ENCODE results near the gene PRICKLE1.
"Not testable (repeated sequence)": the region's sequence is repeated elsewhere in the genome, so short reads cannot be mapped to it uniquely, and the experiment has no call there.

Gene PRICKLE1

DNA sequence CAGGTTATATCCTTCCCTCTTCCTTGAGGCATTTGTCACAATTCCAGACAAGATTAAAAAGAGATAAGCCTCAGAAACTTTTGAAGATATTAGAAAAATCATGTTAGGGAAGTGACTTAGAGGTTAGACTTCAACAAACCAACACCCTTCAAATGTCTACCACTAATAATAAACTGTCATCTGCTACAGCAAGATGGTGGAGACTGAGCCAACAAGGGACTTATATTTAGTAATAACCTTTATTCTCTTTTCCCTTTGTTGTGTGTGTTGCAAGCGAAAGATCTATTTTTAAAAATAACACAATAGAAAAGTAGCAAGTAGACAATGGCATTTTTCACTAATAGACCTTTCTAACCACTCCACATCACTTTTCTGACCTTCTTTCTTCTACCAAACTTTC is 28.6 kb downstream of the PRICKLE1 start:
- Histone ChIP-seq H3K9me3 (no peaks in the 10 kb centered on the region), H3K4me1 (peaks cover 28% of the 10 kb centered on the region), H3K4me3 (no peak overlapping the region), H3K27me3 (ENCODE audit: low read depth) (no peaks in the 10 kb centered on the region), H3K36me3 (replicated peaks) (no peaks in the 10 kb centered on the region)
- no peak for DNase-seq (ENCODE audit: low spot score in 2 of 2)
- in situ Hi-C loops (cut with MboI; ENCODE audit: low sequenced_read_pairs), result loop anchor here (10.0 to 25.0 kb wide), 2 partner anchors 76 to 424 kb away; partner anchors contain the start of gene GXYLT1

- H3K9me3 ChIP-seq, result no peaks in the 10 kb centered on the region
- in situ Hi-C loops (cut with MboI; ENCODE audit: low sequenced_read_pairs), result loop anchor here (25.0 kb wide), 1 partner anchor 420 kb away; the partner anchor contains the start of gene GXYLT1
- H3K4me1 ChIP-seq, result peaks cover 15% of the 10 kb centered on the region
- H3K4me3 ChIP-seq, result no peak overlapping the region
- H3K27me3 ChIP-seq (ENCODE audit: low read depth), result no peaks in the 10 kb centered on the region
- no peak for DNase-seq (ENCODE audit: low spot score in 2 of 2)
- H3K36me3 ChIP-seq (replicated peaks), result no peaks in the 10 kb centered on the region
These were observed 31.9 kb downstream of the PRICKLE1 start for GRCh38 chr12:42557586-42558172.

- no peaks in the 10 kb centered on the region for H3K27me3 ChIP-seq (ENCODE audit: low read depth)
- in situ Hi-C loops (cut with MboI; ENCODE audit: low sequenced_read_pairs), result loop anchor here (25.0 kb wide), 1 partner anchor 420 kb away; the partner anchor contains the start of gene GXYLT1
- H3K36me3 ChIP-seq (replicated peaks), result no peaks in the 10 kb centered on the region
- no peak overlapping the region for H3K4me3 ChIP-seq
- H3K9me3 ChIP-seq, result no peaks in the 10 kb centered on the region
- peaks cover 15% of the 10 kb centered on the region for H3K4me1 ChIP-seq
- DNase-seq (ENCODE audit: low spot score in 2 of 2), result no peak
These were observed 32.6 kb downstream of the PRICKLE1 start for GRCh38 chr12:42556917-42557316.

DNA sequence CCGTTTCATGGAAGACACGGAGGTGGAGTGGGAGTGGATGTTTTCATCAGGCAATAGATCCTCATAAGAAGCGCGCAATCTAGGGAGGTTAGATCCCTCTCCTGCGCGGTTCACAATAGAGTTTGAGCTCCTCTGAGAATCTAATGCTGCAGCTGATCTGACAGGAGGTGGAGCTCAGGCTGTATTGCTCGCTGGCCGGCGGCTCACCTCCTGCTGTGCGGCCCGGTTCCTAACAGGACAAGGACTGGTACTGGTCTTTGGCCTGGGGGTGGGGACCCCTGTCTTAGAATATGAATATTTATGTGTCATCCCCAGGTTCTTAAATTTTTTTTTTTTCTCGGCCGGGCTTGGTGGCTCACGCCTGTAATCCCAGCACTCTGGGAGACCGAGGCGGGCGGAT is 36.7 kb downstream of the PRICKLE1 start:
- no peak for DNase-seq (ENCODE audit: low spot score in 2 of 2)
- peaks cover 6% of the 10 kb centered on the region; the same call in 1 of the 2 replicates for H3K4me1 ChIP-seq
- no peak overlapping the region for H3K4me3 ChIP-seq
- in situ Hi-C loops (cut with MboI; ENCODE audit: low sequenced_read_pairs), result loop anchor here (25.0 kb wide), 1 partner anchor 416 kb away; the partner anchor contains the start of gene GXYLT1
- H3K36me3 ChIP-seq (replicated peaks), result 0 out of 2 replicates have a peak, but pooled peaks cover 5% of the 10 kb centered on the region
- H3K27me3 ChIP-seq (ENCODE audit: low read depth), result no peaks in the 10 kb centered on the region
- no peaks in the 10 kb centered on the region for H3K9me3 ChIP-seq

DNA sequence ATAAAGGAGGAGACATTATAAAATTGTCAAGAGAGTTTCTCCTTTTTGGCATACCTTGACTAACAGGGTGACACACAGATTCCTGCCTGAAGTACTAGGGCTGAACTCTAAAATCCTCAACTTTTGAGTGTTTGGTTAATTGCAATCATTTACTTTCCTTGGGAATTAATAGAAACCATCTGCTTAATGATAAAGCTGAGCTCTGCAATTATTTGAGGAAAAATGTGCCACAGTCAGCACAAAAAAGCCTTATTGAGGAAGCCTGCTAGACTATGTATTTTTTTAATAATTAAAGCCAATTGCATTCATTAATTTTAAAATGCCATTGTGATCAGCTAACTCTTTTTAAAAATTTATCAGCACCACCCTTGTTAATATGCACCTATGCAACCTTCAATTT is 38.7 kb downstream of the PRICKLE1 start:
- DNase-seq (ENCODE audit: low spot score in 2 of 2), result no peak
- Histone ChIP-seq H3K27me3 (ENCODE audit: low read depth) (no peaks in the 10 kb centered on the region), H3K4me3 (no peak overlapping the region), H3K36me3 (replicated peaks) (0 out of 2 replicates have a peak, but pooled peaks cover 5% of the 10 kb centered on the region), H3K4me1 (peaks cover 12% of the 10 kb centered on the region), H3K9me3 (no peaks in the 10 kb centered on the region)
- in situ Hi-C loops (cut with MboI; ENCODE audit: low sequenced_read_pairs), result loop anchor here (25.0 kb wide), 1 partner anchor 413 kb away; the partner anchor contains the start of gene GXYLT1

GRCh38 chr12:42546709-42547108 is 42.8 kb downstream of the PRICKLE1 start:
- no peaks in the 10 kb centered on the region for H3K27me3 ChIP-seq (ENCODE audit: low read depth)
- no peaks in the 10 kb centered on the region for H3K9me3 ChIP-seq
- 0 out of 2 replicates have a peak, but pooled peaks cover 5% of the 10 kb centered on the region for H3K36me3 ChIP-seq (replicated peaks)
- peaks cover 12% of the 10 kb centered on the region for H3K4me1 ChIP-seq
- in situ Hi-C loops (cut with MboI; ENCODE audit: low sequenced_read_pairs), result no loop called here
- H3K4me3 ChIP-seq, result no peak overlapping the region
- DNase-seq (ENCODE audit: low spot score in 2 of 2), result no peak

DNA sequence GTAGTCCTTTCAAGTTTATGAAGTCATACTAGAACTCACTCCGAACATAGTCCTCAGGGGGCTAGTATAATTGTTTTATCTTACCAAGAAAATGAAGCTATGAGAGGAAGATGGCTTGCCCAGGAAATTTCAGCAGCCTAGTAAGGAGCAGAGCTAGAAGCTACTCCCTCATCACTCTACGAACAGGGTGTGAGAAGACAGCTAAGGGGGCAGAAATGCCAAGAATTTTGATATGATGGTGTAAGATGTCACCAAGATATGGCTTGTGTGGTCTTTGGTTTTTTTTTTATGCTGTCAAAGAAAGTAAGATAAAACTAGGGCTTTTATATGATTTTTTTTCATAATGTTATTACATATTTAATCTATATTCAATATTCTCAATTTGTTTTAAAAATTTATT is 47.6 kb downstream of the PRICKLE1 start:
- in situ Hi-C loops (cut with MboI; ENCODE audit: low sequenced_read_pairs), result no loop called here
- no peaks in the 10 kb centered on the region for H3K9me3 ChIP-seq
- peaks cover 4% of the 10 kb centered on the region for H3K4me1 ChIP-seq
- H3K36me3 ChIP-seq (replicated peaks), result 0 out of 2 replicates have a peak, but pooled peaks cover 2% of the 10 kb centered on the region
- no peaks in the 10 kb centered on the region for H3K27me3 ChIP-seq (ENCODE audit: low read depth)
- no peak for DNase-seq (ENCODE audit: low spot score in 2 of 2)
- no peak overlapping the region for H3K4me3 ChIP-seq

GRCh38 chr12:42541308-42541707 is 48.2 kb downstream of the PRICKLE1 start:
- H3K4me1 ChIP-seq; H3K4me3 ChIP-seq; in situ Hi-C loops (cut with MboI; ENCODE audit: low sequenced_read_pairs); DNase-seq (ENCODE audit: low spot score in 2 of 2); H3K9me3 ChIP-seq; H3K36me3 ChIP-seq (replicated peaks); H3K27me3 ChIP-seq (ENCODE audit: low read depth): not testable (repeated sequence)

- Histone ChIP-seq H3K4me3 (no peak overlapping the region), H3K9me3 (no peaks in the 10 kb centered on the region), H3K4me1 (no peaks in the 10 kb centered on the region), H3K27me3 (ENCODE audit: low read depth) (no peaks in the 10 kb centered on the region), H3K36me3 (replicated peaks) (0 out of 2 replicates have a peak, but pooled peaks cover 2% of the 10 kb centered on the region)
- no peak for DNase-seq (ENCODE audit: low spot score in 2 of 2)
- in situ Hi-C loops (cut with MboI; ENCODE audit: low sequenced_read_pairs), result no loop called here
These were observed 49.9 kb downstream of the PRICKLE1 start for GRCh38 chr12:42539696-42540095.

GRCh38 chr12:42538203-42538602 is 51.3 kb downstream of the PRICKLE1 start:
- no peaks in the 10 kb centered on the region for H3K9me3 ChIP-seq
- in situ Hi-C loops (cut with MboI; ENCODE audit: low sequenced_read_pairs), result no loop called here

DNA sequence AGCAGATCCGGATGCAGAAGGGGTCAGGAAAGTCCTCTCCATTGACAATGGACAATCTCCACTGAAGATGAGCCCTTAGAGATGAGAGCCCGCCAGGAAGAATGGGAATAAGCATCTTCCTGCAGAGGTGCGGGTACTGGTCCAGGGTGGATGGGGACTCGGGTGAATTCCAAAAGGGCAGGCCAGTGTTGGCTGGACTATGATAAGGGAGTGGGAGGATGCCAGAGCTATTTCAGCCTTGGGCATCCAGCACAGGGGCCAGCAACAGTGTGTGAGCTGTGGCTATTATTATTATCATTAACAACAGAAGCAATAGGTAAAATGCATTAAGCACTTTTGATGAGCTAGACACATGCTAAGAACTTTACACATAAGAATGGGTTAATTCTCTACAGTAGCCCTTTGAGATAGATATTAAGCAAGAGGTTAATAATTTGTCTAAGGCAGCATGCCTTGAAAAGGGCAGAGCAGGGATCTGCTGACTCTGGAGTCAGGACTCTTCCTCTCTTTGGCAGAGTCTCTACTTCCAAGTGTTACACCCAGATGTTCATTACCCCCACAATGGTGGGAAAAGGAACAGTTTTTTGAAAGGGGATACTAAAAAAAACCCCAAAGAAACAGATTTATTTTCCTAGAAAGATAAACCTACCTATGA is 55.2 kb downstream of the PRICKLE1 start:
- in situ Hi-C loops (cut with MboI; ENCODE audit: low sequenced_read_pairs), result no loop called here
- 0 out of 2 replicates have a peak, but pooled peaks cover 2% of the 10 kb centered on the region for H3K36me3 ChIP-seq (replicated peaks)
- DNase-seq (ENCODE audit: low spot score in 2 of 2), result no peak
- no peak overlapping the region for H3K4me3 ChIP-seq
- no peaks in the 10 kb centered on the region for H3K4me1 ChIP-seq
- H3K27me3 ChIP-seq (ENCODE audit: low read depth), result no peaks in the 10 kb centered on the region
- H3K9me3 ChIP-seq, result no peaks in the 10 kb centered on the region

More at GRCh38 chr12:42538203-42538602, 51.3 kb downstream of the PRICKLE1 start:
- 0 out of 2 replicates have a peak, but pooled peaks cover 2% of the 10 kb centered on the region for H3K36me3 ChIP-seq (replicated peaks)
- H3K4me1 ChIP-seq, result no peaks in the 10 kb centered on the region
- no peak overlapping the region for H3K4me3 ChIP-seq
- H3K27me3 ChIP-seq (ENCODE audit: low read depth), result no peaks in the 10 kb centered on the region
- no peak for DNase-seq (ENCODE audit: low spot score in 2 of 2)

DNA sequence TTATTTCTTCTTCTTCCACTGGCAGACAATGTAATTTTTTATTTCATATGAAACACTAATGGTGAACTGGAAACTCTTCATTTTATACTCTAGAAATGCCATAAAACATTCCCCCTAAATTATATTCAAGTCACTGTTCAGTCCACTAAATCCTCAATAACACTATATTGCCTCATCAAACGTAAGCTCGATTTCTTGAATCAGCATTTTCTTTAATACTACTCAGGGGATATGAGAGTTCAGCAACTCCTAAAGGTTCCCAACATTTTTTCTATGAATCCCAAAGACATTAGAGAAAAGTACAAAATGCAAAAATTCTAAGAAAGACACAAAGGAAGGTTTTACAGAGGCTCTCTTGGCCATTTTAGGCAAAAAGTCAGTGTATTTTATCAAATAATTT is 59.3 kb downstream of the PRICKLE1 start:
- H3K27me3 ChIP-seq (ENCODE audit: low read depth), result no peaks in the 10 kb centered on the region
- peaks cover 7% of the 10 kb centered on the region; the same call in 1 of the 2 replicates for H3K4me1 ChIP-seq
- no peaks in the 10 kb centered on the region for H3K9me3 ChIP-seq
- DNase-seq (ENCODE audit: low spot score in 2 of 2), result no peak
- H3K4me3 ChIP-seq, result no peak overlapping the region
- in situ Hi-C loops (cut with MboI; ENCODE audit: low sequenced_read_pairs), result no loop called here
- no peaks in the 10 kb centered on the region for H3K36me3 ChIP-seq (replicated peaks)

DNA sequence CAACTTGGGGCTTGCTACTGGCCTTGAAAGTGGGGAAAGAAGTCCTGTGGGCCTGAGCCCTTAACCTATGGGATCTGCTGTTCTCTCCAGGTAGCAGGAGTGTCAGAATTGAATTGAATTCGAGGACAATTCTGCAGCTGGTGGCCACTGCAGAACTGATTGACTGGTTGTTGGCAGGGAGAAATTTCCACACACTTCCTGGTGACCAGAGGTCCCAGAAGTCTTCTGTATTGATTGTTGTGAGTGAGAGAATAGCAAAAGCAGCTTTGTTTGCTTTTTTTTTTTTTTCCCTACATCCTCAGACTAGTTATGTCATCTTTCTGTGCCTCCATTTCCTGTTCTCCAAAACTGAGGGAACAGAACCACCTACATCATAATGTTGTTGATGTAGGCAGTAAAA is 64.1 kb downstream of the PRICKLE1 start:
- no peak for DNase-seq (ENCODE audit: low spot score in 2 of 2)
- no peak overlapping the region for H3K4me3 ChIP-seq
- H3K27me3 ChIP-seq (ENCODE audit: low read depth), result no peaks in the 10 kb centered on the region
- in situ Hi-C loops (cut with MboI; ENCODE audit: low sequenced_read_pairs), result no loop called here
- H3K9me3 ChIP-seq, result no peaks in the 10 kb centered on the region
- H3K4me1 ChIP-seq, result peaks cover 7% of the 10 kb centered on the region; the same call in 1 of the 2 replicates
- no peaks in the 10 kb centered on the region for H3K36me3 ChIP-seq (replicated peaks)

DNA sequence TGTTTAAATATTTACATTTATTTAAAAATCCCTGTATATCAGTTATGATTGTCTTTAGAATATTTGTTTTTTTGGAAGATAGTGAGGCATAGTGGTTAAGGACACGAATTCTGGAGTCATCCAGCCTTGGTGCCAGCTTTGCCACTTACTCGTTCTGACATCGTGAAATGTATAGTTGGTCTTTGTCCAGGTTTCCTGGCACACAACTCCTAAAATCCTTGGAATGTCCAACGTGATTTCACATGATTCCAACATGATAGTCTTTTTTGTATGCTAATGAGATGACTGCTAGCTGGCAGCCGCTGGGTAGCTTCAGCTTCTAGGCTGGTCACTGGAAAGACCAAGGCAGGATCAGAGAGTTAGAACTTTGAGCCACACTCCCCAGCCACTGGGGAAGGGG is 64.8 kb downstream of the PRICKLE1 start:
- no peaks in the 10 kb centered on the region for H3K36me3 ChIP-seq (replicated peaks)
- H3K9me3 ChIP-seq, result no peaks in the 10 kb centered on the region
- DNase-seq (ENCODE audit: low spot score in 2 of 2), result no peak
- peaks cover 7% of the 10 kb centered on the region; the same call in 1 of the 2 replicates for H3K4me1 ChIP-seq
- in situ Hi-C loops (cut with MboI; ENCODE audit: low sequenced_read_pairs), result no loop called here
- no peak overlapping the region for H3K4me3 ChIP-seq
- no peaks in the 10 kb centered on the region for H3K27me3 ChIP-seq (ENCODE audit: low read depth)

All from HAP-1 (cell line).